Stomach (tissue), 9 donors: ENCODE data around the gene FCN3. TPM values are rescaled to one million over a fixed set of nuclear protein-coding genes. Genes with fewer than 3 reads are reported as not detected.

Experiments used
- DNase-seq, 2 donors: peaks; one replicate each; pipeline versions ENCODE4 v3.0.0 to v3.0.0-alpha.2; 2013 to 2019
- H3K27ac ChIP-seq, 5 donors: fragments of 200-600 bp in 4 of 5; sonication (generic) in 4 of 5; one replicate each; pipeline ENCODE4 v1.5.1; 2013 to 2019; ENCODE audit warnings: mild to moderate bottlenecking in 1 of 5, moderate library complexity in 1 of 5
- H3K27me3 ChIP-seq, 3 donors: fragments of 200-600 bp; sonication (generic); one replicate each; pipeline ENCODE4 v1.5.1; 2017 to 2019; ENCODE audit warnings: mixed run types in 1 of 3
- H3K36me3 ChIP-seq, 4 donors: fragments of 200-600 bp; sonication (generic); 1 replicate in 3 of 4; 2 replicates in 1 of 4; pipeline ENCODE4 v1.5.1; 2016 to 2019
- H3K4me1 ChIP-seq, 4 donors: fragments of 200-600 bp; sonication (generic); one replicate each; pipeline ENCODE4 v1.5.1; 2016 to 2019
- H3K4me3 ChIP-seq, 4 donors: fragments of 200-600 bp; sonication (generic) in 3 of 4; one replicate each; pipeline ENCODE4 v1.5.1; 2016 to 2019; ENCODE audit warnings: mild to moderate bottlenecking in 1 of 4
- H3K9me3 ChIP-seq, 4 donors: fragments of 200-600 bp; sonication (generic); one replicate each; pipeline ENCODE4 v1.5.1; 2016 to 2019
- EP300 ChIP-seq: sonication (generic); formaldehyde crosslinking; IDR thresholded peaks from one replicate; pipeline ENCODE4 v1.6.1; 2017; ENCODE audit warnings: antibody characterized with exemption
- POLR2A ChIP-seq, 4 donors: fragments of 450-650 bp; IDR thresholded peaks; one replicate each; pipeline ENCODE4 v1.6.1; 2016; ENCODE audit warnings: antibody characterized with exemption in 4 of 4, control low read depth in 2 of 4, mild to moderate bottlenecking in 1 of 4, moderate library complexity in 1 of 4
- POLR2AphosphoS5 ChIP-seq, 3 donors: sonication (generic); formaldehyde crosslinking; IDR thresholded peaks; one replicate each; pipeline ENCODE4 v1.6.1; 2016; ENCODE audit warnings: antibody characterized with exemption in 3 of 3
- WGBS, 5 donors: extraction: QIAGEN DNeasy Blood & Tissue Kit in 3 of 5; methylation state at CpG; one replicate each; pipeline versions ENCODE4 v1.1.5 to v1.1.7; 2013 to 2018; 5-methylcytosine and 5-hydroxymethylcytosine counted together
- intact Hi-C: fragments of 100-400 bp; cut with DNase I; formaldehyde crosslinking; loops from one replicate; pipeline ENCODE4 v1.15.1; 2023; ENCODE audit warnings: low total_unique reads
- polyA plus RNA-seq, 3 donors: library from polyadenylated mRNA; stranded (reverse); fragments of 200-250 nt; gene quantifications; one replicate each; pipeline ENCODE4 v1.2.3, GENCODE V29; 2013
- total RNA-seq, 5 donors: library from RNA; depleted of rRNA; stranded (reverse); fragments of >200 nt; gene quantifications; one replicate each; pipeline versions ENCODE4 v1.1.0 to v1.2.3, GENCODE V29; 2014 to 2016
- TF ChIP-seq, protein P1 (sequence below), 7 experiments: fragments of 450-650 bp in 4 of 7; fragments of 200-600 bp in 3 of 7; sonication (generic) in 3 of 7; IDR thresholded peaks; one replicate each; pipeline ENCODE4 v1.5.1; 2016 to 2019; ENCODE audit warnings: antibody characterized with exemption in 7 of 7, control low read depth in 2 of 7, mild to moderate bottlenecking in 1 of 7
- donor health status: healthy with polysubstance abuse.
- donor health status: Bipolar disorder and iron deficiency.
- donor health status: healthy.

FCN3 gene
- total and polyA plus RNA-seq, 8 donors: 0.55 to 15.2 (median 4.6) TPM; not detected in 2

DNA sequence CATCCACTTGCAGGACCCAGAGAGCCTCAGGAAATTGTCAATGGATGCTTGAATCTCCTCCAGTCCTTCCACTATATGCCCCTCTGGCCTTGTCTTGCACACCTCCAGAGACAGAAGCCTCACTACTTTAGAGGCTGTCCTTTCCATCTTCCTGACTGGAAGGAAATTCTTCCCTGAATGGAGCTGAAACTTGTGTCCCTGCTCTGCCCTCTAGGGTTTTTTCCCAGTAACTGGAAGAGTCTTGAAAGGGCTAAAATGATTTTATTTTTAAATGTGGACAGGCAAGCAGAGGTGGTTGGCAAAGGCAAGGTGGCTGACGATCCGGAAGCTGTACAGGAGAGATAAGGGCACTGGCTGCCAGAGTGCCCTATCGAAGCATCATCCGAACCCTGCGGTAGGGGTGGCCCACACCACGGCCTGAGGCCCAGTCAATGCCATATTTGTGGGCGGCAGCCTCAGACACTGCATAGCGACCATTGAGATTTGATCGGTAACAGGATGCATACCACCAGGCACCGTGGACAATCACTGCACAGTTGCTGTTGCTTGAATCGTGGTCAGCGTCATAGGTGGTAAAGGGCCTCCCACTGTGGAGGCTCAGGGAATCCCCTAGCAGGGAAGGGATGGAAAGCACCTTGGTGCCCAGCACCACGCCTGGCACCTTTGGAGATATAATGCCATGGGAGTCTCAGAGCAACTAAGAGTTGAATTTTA, 5.6 kb downstream of the FCN3 start:
- TF ChIP-seq POLR2AphosphoS5 (IDR thresholded peaks at IDR 0.05) (no peak), EP300 (no peak), POLR2A (IDR thresholded peaks at IDR 0.05) (no peak)
- TF ChIP-seq, protein P1, sequence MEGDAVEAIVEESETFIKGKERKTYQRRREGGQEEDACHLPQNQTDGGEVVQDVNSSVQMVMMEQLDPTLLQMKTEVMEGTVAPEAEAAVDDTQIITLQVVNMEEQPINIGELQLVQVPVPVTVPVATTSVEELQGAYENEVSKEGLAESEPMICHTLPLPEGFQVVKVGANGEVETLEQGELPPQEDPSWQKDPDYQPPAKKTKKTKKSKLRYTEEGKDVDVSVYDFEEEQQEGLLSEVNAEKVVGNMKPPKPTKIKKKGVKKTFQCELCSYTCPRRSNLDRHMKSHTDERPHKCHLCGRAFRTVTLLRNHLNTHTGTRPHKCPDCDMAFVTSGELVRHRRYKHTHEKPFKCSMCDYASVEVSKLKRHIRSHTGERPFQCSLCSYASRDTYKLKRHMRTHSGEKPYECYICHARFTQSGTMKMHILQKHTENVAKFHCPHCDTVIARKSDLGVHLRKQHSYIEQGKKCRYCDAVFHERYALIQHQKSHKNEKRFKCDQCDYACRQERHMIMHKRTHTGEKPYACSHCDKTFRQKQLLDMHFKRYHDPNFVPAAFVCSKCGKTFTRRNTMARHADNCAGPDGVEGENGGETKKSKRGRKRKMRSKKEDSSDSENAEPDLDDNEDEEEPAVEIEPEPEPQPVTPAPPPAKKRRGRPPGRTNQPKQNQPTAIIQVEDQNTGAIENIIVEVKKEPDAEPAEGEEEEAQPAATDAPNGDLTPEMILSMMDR (IDR thresholded peaks at IDR 0.05): no peak
- 60 to 67% (median 64%) methylated on average over 13 of the region's 13 CpGs for WGBS, 5 donors
- Histone ChIP-seq H3K27me3 (no peaks in the 10 kb centered on the region), H3K27ac (peak overlapping the region in 2 of 5 donors; percentile 7 to 35), H3K4me1 (peaks cover 29 to 50% (median 37%) of the 10 kb centered on the region in 4 donors), H3K36me3 (peaks cover under 1 to 7% (median 4%) of the 10 kb centered on the region in 4 donors), H3K9me3 (no peaks in the 10 kb centered on the region), H3K4me3 (no peak overlapping the region)
- intact Hi-C loops: no loop called here
- DNase-seq: no peak

GRCh38 chr1:27367160-27367650, 7.4 kb downstream of the FCN3 start:
- H3K27me3 ChIP-seq: no peaks in the 10 kb centered on the region
- H3K9me3 ChIP-seq: no peaks in the 10 kb centered on the region
- peak overlapping the region; percentile 56 to 81 (median 76) for H3K4me3 ChIP-seq
- peaks cover 31 to 55% (median 37%) of the 10 kb centered on the region in 4 donors for H3K4me1 ChIP-seq
- peaks cover 17 to 25% (median 21%) of the 10 kb centered on the region in 4 donors for H3K36me3 ChIP-seq
- H3K27ac ChIP-seq: peak overlapping the region; percentile 87 to 98 (median 96)
- DNase-seq: no peak
- WGBS, 5 donors: 9 to 40% (median 30%) methylated on average over 3 to 8 of the region's 8 CpGs
- TF ChIP-seq, protein P1 (IDR thresholded peaks at IDR 0.05): no peak
- no peak for TF ChIP-seq POLR2A (IDR thresholded peaks at IDR 0.05)
- no peak for TF ChIP-seq EP300
- no peak for TF ChIP-seq POLR2AphosphoS5 (IDR thresholded peaks at IDR 0.05)
- intact Hi-C loops: no loop called here

- no peaks in the 10 kb centered on the region for H3K9me3 ChIP-seq
- DNase-seq: peak; percentile 90 to 92
- TF ChIP-seq POLR2A (IDR thresholded peaks at IDR 0.05): peak in 1 of 4 donors; percentile 17
- TF ChIP-seq EP300: no peak
- TF ChIP-seq, protein P1 (IDR thresholded peaks at IDR 0.05): peak in 2 of 7 experiments; percentile 11 to 49
- TF ChIP-seq POLR2AphosphoS5 (IDR thresholded peaks at IDR 0.05): peak; percentile 59 to 89 (median 89)
- WGBS, 5 donors: 1 to 2% (median 1%) methylated on average over 21 to 67 of the region's 67 CpGs
- intact Hi-C loops: no loop called here
- peaks cover 21 to 31% (median 28%) of the 10 kb centered on the region in 4 donors for H3K36me3 ChIP-seq
- peaks cover 31 to 55% (median 37%) of the 10 kb centered on the region in 4 donors for H3K4me1 ChIP-seq
- H3K27ac ChIP-seq: peak within 1 kb of the TSS; percentile 87 to 98 (median 96)
- no peaks in the 10 kb centered on the region for H3K27me3 ChIP-seq
- peak within 1 kb of the TSS; percentile 56 to 81 (median 76) for H3K4me3 ChIP-seq
Observed at GRCh38 chr1:27366411-27367159, 8.0 kb downstream of the FCN3 start, which contains the start of gene MAP3K6. MAP3K6 (minus strand) TSS chr1:27366961; CDS start chr1:27366597, 364 bp downstream.

DNA sequence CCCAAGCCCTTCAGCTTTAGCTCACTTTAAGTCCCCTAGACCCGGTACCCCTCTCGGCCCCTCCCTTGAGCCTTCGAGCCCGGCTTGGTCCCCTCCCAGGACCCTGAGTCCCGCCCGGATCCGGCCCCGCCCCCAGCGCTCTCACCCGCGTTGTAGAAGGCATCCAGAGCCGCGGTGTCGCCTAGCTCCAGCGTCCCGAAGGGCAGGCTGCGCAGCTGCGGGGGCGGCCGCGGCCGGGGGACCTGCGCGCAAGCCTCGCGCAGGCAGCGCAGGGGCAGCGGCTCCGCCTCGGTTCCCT, 8.6 kb downstream of the FCN3 start:
- H3K4me1 ChIP-seq: peaks cover 31 to 55% (median 37%) of the 10 kb centered on the region in 4 donors
- no peaks in the 10 kb centered on the region for H3K9me3 ChIP-seq
- no peaks in the 10 kb centered on the region for H3K27me3 ChIP-seq
- DNase-seq: peak; percentile 82 to 91
- peaks cover 21 to 37% (median 33%) of the 10 kb centered on the region in 4 donors for H3K36me3 ChIP-seq
- intact Hi-C loops: no loop called here
- peak overlapping the region; percentile 87 to 98 (median 96) for H3K27ac ChIP-seq
- 0 to 1% (median 0%) methylated on average over 14 to 30 of the region's 30 CpGs for WGBS, 5 donors
- peak overlapping the region; percentile 56 to 81 (median 76) for H3K4me3 ChIP-seq
- TF ChIP-seq, protein P1 (IDR thresholded peaks at IDR 0.05): no peak
- TF ChIP-seq POLR2AphosphoS5 (IDR thresholded peaks at IDR 0.05) (peak in 1 of 3 donors; percentile 21), POLR2A (IDR thresholded peaks at IDR 0.05) (no peak), EP300 (no peak)
